Hippocampal formation (tissue), 2 donors: Measurements from ENCODE around the gene CRYZ.
A peak's percentile ranks its signal among the peaks of the same experiment; 100 is the strongest.

Source experiments
- DNase-seq, 2 donors: peaks; one replicate each; lab custom pipeline; 2025; lab: John Stamatoyannopoulos, UW

CRYZ gene

DNA sequence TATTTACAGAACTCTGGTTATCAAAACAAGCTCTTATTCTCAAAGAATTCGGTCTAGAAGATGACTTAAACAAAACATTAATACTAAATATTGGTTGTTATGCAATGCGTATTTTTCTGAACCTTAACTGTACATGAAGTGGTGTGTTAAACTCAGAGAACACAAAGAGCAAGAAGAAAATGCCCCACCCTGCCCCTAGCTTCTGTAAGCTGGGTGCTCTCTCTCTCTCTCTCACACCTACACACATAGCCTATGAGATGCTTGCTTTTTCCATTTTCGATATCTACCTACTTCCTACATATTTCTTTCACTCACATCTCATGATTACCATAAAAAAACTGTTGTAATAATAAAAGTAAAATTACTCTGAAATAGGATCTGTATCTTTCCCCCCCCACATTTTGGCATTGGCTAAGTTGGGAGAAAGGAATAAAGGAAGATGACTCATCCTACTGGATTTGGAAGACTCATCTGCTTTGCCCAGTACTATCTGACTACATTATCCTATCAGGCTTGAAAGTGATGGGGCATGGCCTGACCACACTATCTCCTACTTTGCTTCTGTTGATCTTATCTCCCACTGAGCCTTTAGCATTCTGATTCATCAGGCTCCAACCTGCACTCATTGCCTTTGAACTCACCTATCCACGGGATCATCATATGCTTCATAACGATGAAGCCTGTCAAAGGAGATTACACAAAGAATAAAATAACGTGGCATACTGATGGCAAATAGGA, 2.9 kb downstream of the CRYZ start:
- no peak for DNase-seq

DNA sequence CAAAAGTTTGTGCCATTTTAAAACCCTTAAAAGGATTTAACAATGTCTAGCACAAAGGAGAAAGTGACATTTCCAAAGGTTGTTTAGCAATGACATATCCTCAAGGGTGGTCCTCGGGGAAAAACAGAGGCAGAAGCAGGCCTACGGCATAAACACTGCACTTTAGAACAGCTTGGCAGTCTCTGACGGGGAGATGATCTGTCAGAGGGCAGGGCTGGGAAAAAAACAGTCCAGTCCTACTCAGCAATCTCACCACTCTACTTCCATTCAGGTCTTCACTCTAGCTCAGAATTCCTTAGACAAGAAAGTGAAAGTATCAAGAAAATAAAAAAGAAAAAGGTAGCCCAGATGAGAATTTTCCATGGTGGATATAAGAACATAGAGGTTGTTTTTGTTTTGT, 4.1 kb downstream of the CRYZ start:
- DNase-seq = no peak

DNA sequence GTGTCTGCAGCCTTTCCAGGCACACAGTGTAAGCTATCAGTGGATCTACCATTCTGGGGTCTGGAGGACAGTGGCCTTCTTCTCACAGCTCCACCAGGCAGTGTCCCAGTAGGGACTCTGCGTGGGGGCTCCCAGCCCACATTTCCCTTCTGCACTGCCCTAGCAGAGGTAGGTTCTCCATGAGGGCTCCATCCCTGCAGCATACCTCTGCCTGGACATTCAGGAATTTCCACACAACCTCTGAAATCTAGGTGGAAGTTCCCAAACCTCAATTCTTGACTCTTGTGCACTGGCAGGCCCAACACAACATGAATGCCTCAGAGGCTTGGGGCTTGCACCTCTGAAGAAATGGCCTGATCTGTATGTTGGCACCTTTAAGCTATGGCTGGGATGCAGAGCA, 6.8 kb downstream of the CRYZ start:
- DNase-seq = no peak

DNA sequence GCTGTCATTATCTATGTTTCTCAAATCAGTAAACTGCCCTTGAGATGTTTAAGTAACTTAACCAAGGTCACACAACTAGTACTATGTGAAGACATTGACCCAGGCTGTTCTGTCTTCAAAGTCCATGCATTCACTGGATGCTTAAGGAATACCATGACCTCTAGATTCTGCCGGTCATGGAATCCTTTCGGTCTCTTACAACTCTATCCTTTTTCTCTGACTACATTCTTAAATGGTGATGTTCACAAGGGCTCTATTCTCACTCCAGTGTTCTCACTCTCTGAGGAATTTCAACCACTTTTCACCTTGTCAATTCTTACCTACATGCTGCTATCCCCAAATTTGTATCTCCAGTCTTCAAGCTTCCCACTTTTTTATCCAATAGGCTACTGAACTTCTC, 15.2 kb downstream of the CRYZ start:
- DNase-seq = no peak

DNA sequence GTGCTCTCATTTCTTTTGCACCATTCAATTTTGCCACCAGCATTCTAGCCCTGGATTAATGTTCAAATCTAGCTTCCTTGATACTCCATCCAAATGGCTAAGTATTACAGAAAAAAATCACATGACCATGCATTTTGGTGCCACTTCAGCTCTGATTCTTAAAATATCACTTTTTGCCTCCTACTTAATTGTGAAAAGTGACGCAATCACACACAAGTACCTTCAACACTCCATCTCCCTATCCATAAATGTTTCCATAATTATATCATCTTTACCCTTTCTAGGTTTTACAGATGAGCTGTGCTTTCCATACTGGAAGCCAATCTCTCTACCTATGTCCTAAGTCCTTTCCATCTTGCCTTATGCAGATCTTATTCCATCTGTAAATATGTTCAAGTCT, 16.0 kb downstream of the CRYZ start:
- no peak for DNase-seq

DNA sequence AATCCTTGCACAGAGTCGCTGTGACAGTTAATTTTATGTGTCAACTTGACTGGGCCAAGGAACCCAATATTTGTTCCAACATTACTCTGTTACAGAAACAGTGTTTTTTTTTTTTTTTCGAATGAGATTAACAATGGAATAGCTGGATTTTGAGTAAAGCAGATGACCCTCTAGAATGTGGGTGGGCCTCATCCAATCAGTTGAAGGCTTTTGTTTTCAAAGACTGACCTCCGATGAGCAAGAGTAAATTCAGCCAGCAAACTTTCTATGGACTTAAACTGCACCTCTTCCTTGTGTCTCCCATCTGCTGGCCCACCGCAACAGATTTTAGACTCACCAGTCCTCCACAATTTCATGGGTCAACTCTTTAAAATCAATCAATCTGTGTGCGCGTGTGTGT, 17.0 kb downstream of the CRYZ start:
- DNase-seq = no peak

DNA sequence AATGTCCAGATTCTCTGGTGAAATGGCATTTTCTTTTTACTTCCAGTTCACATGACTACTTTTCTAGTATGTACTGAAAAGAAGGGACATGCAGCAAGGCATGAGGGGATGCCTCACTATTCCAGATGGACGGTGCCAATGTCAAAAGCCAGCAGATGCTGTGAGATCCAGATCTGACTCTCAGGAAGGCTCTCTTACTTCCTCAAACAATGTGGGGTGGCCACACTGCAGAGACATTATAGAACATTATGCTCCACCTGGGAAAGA, 17.7 kb downstream of the CRYZ start:
- no peak for DNase-seq

DNA sequence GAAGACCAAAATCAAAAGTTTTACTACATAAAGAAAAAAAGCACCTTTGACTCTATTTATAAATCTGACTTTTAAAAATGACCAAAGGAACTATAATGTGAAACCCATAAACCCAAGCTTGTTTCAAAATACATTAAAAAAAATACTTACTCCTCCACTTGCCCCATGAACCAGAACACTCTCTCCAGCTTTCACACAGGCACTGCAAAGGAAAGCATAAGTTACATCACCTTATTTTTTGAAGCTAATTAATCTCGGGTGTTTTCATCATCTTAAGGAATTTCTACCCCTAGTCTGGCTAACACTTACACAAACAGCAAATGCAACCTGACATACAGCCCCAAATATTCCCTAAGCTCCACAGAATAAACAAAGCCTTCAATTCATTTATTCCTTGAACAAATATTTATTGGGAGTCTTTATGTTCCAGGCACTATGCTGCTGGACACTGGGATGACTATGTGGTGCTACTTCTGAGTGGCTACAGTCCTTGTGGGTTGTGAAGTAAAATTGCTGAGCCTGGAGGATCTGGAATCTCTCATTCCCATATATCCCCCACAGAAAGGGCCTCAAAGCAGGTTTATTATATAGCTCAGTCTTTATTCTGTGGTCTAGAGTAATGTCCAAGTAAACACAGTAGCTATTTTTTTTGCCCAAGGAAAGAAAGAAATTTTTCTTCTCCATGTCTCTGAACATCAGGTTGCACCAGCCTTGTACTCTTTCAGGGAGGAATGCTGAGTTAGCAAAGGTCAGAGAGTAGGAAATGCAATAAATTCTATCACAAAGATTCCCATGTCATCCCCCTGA, 18.2 kb downstream of the CRYZ start:
- no peak for DNase-seq

DNA sequence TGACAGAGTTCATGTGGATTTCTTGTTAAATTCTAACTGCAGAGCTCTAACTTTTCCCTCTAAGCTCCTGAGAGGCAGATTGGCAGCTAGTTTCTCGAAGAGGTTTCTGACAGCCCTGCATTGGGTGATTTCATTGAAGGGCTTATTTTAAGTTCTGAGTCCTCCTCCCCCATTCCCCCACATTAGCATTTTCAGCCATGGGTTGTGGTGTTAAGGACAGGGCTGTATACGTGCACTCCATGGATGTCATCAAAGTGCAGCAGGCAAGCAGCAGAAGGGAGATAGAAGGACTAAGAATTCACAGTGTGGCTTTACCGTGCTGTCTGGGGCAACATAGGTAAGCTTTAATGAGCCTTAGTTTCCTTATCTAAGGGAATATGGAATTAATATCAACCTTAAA, 19.0 kb downstream of the CRYZ start:
- DNase-seq = no peak

DNA sequence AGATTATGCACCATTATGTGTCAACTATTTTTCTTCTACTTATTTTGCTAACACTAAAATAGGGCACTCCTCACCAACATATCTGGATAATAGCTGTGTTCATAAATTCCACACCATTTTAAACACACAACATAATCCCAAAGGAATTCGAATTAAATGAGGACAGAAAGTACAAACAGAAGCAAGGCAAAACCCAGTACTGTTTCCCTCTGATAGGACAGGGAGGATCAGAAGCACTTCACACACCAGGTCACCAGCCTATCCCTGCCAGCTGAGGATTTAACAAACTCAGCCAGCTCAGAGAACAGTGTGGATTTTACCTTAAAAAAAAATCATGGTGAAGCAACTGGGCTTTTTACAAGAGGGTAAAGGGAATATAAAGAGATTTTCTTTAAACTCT, 20.0 kb downstream of the CRYZ start:
- DNase-seq = no peak

DNA sequence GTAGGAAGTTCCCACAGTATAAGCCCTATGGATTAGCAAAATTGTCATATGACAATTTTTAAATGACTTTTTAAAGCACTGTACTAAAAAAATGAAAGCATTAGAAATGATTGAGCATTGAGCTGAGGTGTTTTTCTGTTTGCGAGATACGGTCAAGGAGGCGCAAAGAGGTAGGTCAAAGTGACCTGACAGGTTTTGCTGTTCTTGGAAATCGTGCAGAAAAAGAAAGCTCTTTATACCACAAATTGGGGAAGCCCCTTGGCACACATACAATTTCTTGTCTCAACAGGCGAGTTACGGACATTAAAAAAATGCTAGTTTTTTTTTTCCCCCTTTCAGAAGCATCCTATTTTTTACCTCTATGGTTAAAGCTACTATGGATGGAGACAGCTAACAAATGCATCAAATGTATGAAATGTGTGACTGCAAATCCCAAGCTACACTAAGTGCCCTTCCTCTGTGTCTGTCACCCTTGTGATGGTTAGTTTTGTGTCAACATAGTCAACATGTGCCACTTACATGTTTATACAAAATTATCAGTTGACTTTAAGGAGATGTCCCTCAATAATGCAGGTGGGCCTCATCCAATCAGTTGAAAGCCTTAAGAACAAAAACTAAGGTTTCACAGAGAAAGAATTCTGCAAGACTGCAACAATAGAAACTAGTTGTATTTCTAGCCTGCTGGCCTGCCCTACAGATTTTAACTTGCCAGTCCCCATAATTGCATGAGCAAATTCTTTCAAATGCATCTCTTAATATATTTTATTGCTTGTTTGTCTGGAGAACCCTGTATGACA, 29.3 kb downstream of the CRYZ start:
- DNase-seq = no peak

DNA sequence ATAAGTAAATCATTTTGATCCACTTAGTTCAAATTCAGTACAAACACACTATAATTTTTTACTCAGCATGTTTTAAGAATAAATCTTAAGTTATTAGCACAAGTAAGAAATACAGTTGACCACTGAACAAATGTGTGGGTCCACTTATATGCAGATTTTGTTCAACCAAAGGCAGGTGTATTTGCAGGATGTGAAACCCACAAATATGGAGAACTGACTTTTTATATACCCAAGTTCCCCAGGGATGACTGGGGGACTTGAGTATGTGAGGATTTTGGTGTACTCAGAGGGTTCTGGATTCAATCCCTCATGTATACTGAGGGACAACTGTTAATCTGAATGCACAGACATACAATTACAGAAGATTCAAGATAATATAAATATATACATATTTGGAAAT, 33.5 kb downstream of the CRYZ start:
- no peak for DNase-seq

DNA sequence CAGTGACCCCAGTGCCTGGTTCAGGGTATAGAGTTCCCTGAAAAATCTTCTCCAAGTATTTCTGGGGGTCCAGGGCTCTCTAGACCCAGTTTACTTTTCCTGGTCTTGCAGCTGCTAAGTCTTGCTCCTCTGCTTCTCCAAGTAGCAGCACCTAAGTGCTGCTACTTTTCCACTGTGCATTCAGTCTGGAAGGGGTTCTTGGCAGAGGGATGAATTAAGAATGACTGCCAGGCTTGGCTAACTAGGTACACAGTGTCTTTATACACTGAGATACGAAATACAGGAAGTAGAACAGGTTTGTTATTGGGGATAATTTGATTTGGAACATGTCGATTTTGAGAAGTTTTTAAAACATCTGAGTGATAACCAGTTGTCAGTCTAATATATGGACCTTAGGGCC, 35.0 kb downstream of the CRYZ start:
- no peak for DNase-seq

DNA sequence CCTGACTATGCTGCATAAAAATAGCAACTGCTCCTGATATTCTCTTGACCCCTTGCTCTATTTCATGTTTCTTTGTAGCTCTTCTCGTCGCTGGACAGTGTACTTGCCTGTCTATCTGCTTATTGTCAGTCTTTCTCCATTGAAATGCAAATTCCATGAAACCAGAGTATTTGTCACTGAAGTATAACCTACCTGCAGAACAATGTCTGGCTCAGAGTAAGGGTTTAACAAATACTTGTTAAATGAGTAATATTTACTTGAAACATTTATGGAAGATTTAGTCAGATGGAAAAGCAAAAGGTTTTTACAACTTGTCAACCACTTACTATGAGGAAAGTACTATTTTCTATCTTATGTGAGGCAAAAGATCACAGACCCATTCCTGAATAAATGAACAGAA, 39.4 kb downstream of the CRYZ start:
- DNase-seq = no peak

DNA sequence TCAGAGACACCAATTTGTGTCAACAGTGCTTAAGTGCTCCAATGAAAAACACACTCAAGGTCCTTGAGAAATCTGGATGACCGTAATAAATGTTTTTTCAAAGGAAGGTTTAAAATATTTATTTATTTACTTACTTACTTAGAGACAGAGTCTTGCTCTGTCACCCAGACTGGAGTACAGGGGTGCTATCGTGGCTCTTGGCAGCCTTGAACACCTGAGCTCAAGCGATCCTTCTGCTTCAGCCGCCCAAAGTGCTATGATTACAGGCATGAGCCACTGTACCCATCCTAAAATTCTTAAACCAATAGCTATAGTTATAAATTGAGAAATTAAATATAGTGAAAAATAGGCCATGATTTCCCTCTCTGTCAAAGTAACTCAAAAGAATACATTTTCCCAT, 41.9 kb downstream of the CRYZ start:
- no peak for DNase-seq

DNA sequence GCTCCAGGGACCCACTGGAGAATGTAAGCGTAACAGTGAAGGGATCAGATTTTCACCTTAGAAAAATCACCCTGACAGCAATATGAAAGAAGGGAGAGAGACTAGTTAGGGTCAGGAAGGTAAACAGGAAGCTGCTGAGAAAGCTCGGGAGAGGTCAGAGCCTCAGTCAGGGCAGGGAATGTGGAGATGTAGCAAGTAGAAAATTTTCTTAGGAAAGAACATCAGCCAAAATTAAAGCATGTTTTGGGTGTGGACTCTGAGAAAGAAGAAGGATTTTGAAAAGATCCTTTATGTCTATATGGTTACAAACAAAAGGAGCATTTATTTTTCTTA, 42.5 kb downstream of the CRYZ start:
- DNase-seq = no peak

DNA sequence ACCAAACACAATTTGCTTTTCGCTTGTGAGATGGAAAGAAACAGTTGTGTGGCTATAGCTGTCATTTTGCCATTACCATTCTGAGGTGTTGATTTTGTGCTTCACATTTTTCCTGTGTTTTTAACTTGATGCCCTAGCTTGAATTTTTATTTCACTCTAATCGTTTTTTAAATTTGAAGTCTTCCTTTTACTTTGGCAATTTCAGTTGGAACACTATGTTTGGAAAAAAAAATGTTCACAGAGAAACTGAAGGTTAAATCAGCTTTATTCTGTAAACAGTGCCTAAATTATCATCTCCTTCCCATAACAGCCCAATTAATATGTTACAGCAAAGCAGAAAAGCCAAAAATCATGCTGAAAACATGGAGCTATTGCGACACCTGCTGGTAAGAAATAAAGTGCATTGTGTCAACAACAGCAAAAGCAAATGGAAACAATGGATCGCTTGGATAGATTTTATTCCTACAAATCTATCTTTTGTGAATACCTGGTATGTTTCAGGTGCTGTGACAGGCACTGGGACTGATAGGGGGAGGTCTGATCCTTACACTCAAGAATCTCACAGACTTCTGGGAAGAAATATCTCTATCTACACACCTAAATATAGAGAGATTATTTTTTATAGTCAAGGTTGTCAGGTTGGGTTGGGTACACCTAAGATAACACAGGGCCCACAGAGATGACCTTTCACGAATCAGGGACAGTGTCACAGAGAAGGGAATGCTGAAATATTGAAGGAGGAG, 43.1 kb downstream of the CRYZ start:
- DNase-seq = peak; percentile 4 to 80

DNA sequence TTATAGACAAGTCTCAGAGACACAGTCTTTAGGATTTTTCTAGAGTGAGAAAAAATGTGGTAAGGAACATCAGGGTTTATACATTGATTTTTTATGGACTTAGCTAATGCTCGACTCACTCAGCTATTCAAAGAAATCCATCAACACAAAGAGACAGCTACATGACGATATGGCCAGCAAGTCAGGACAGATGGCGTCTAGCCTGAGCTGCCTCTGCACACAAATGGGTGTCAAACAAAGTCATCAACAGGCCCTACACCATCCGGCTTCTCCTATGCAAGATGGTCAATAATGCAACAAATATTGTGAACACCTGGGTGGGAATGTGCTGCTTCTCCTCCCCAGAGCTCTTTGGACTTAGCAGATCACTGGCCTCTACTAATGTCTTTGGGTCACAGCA, 45.9 kb downstream of the CRYZ start:
- no peak for DNase-seq

DNA sequence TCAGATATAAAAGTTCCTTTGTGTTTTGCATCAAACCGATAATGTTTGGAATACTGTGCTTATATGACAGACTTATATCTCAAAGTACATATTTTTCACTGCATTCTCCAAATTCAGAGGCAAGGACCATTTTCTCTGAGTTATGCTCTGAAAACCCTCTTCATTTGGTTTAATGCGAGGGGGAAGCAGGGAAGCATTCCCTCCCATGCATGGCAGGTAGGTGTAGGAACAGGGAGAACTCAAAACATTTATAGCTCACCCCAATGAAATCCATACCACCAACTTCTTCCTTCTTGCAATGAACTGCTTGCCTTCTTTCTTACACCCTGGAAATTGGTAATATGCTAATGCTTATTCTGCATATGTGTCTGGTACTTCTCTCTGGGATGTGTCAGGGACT, 48.5 kb downstream of the CRYZ start:
- no peak for DNase-seq

DNA sequence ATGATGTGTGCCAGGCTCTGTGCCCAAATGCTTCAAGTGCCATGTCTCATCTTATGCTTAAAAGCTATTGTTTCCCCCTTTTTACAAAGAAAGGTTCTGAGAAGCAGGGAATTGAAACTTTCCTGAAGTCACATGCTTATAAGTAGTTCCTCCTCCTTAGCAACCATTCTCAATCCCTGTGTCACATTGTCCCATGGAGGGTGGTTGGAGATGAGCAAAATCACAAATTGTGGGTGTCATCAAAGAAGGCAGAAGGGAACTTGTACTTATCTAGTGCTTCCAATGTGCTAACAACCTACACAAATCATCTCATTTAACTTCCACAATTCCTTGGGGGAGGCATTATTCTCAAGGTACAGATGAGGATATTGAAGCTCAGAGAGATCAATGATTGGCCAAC, 49.2 kb downstream of the CRYZ start:
- no peak for DNase-seq

DNA sequence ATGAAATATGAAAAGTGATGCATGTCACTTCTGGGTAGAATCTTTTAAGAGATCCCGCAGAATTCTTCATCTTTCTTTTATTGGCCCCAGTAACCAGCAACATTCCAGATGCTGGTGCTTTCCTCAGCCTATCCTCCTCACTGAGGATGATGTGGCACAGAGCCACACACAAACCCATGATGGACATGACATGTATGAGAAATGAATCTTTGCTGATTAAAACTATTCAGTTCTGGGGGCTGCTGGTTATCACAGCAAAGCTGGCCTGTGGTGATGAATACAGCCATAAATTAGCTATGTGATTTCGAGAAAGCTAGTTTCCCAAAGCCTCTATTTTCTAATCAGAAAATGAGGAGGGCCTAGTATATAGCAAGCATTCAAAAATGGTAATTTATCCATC, 51.0 kb downstream of the CRYZ start:
- DNase-seq = no peak

DNA sequence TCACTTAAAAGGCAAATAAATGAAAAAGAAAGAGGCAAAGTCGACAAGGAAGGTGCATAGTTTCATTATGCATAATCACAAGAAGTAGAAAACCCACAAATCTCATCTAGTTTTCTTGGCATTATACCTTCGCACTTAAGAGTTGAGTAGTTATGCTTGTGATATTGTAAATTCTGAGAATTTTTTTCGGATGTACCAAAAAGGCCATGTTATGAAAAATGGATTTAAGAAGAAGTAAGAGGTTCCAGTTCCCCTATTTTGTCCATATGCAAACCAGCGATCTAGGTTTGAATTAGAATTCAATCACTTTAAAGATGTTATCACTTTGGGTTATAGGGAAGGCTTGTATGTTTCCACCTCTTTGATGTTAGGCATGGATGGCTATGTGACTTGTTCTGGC, 51.4 kb downstream of the CRYZ start:
- DNase-seq = no peak

DNA sequence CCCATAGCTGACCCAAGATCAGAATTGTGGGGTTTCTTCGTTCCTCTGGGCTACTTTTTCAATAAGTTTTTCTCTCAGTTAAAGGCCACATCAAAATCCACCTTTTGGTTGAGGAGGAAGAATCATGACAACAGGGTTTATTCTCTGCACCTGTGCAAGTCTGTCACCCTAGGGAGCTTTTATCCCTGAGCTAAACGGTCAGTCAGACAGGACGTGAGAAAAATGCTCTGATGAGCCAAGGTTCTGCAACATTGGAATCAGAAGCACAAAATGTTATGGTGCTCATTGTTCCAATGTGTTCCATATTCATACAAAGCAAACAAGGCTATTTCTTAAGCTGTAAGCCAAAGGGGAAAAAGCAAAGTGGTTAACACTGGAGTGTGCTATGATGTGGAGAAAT, 51.8 kb downstream of the CRYZ start:
- DNase-seq = no peak
